Neural cell (in vitro differentiated cells): ENCODE measurements around the gene TCF4. TPM values are rescaled to one million over a fixed set of nuclear protein-coding genes. Genes with fewer than 3 reads are reported as not detected.

Experiments
- H2AFZ ChIP-seq: fragments of 200-600, 300-800 bp; sonication (generic), shearing (Covaris generic); 2 replicates; pipeline ENCODE4 v1.6.0; 2014; ENCODE audit warnings: low read depth, mild to moderate bottlenecking, antibody characterized with exemption, low read length, moderate library complexity
- H3F3A ChIP-seq: fragments of 200-600 bp; shearing (Covaris generic); 2 replicates; pipeline ENCODE4 v1.6.1; 2016; ENCODE audit warnings: mild to moderate bottlenecking, moderate library complexity, mixed read lengths, antibody characterized with exemption, low read length; ENCODE audit not compliant: insufficient read depth, poor library complexity, severe bottlenecking
- H3K27ac ChIP-seq: fragments of 200-600, 300-800 bp; sonication (generic), shearing (Covaris generic); 2 replicates; pipeline ENCODE4 v1.5.1; 2014; ENCODE audit warnings: mild to moderate bottlenecking, low read length, moderate library complexity
- H3K27me3 ChIP-seq: fragments of 300-800, 200-600 bp; sonication (generic), shearing (Covaris generic); 2 replicates; pipeline ENCODE4 v1.6.0; 2014; ENCODE audit warnings: mild to moderate bottlenecking, low read depth, low read length, moderate library complexity; ENCODE audit not compliant: insufficient read depth
- H3K36me3 ChIP-seq: fragments of 300-800, 200-600 bp; sonication (generic), shearing (Covaris generic); 2 replicates; pipeline ENCODE4 v1.5.1; 2014; ENCODE audit warnings: mild to moderate bottlenecking, antibody characterized with exemption, low read length, moderate library complexity; ENCODE audit not compliant: insufficient read depth
- H3K4me2 ChIP-seq: fragments of 300-800, 200-600 bp; sonication (generic), shearing (Covaris generic); 2 replicates; pipeline ENCODE4 v1.6.0; 2014; ENCODE audit warnings: mild to moderate bottlenecking, low read length
- H3K4me3 ChIP-seq: fragments of 300-800, 200-600 bp; sonication (generic), shearing (Covaris generic); 2 replicates; pipeline ENCODE4 v1.5.1; 2014; ENCODE audit warnings: mild to moderate bottlenecking, low read length, moderate library complexity
- H3K79me2 ChIP-seq: fragments of 200-600 bp; shearing (Covaris generic); replicated peaks from 2 replicates; pipeline ENCODE4 v1.6.0; 2014; ENCODE audit warnings: mild to moderate bottlenecking, low read length, moderate library complexity; ENCODE audit not compliant: insufficient read depth
- H3K9ac ChIP-seq: fragments of 300-800, 200-600 bp; sonication (generic), shearing (Covaris generic); 2 replicates; pipeline ENCODE4 v1.6.1; 2016; ENCODE audit warnings: mild to moderate bottlenecking, low read length, mixed read lengths
- H3K9me2 ChIP-seq: fragments of 200-600 bp; shearing (Covaris generic); 2 replicates; pipeline ENCODE4 v1.6.1; 2016; ENCODE audit warnings: mild to moderate bottlenecking, low read length, mixed read lengths; ENCODE audit not compliant: insufficient read depth
- H3K9me3 ChIP-seq: fragments of 200-600, 300-800 bp; sonication (generic), shearing (Covaris generic); 2 replicates; pipeline ENCODE4 v1.6.1; 2016; ENCODE audit warnings: mild to moderate bottlenecking, mixed run types, low read length, moderate library complexity, mixed read lengths
- H4K20me1 ChIP-seq: fragments of 200-600 bp; shearing (Covaris generic); 2 replicates; pipeline ENCODE4 v1.6.1; 2016; ENCODE audit warnings: mild to moderate bottlenecking, mixed run types; ENCODE audit not compliant: insufficient read depth
- EP300 ChIP-seq: fragments of 450-650 bp; conservative IDR thresholded peaks from 2 replicates; pipeline ENCODE4 v1.6.1; 2014; ENCODE audit warnings: antibody characterized with exemption, mild to moderate bottlenecking, moderate library complexity; ENCODE audit not compliant: poor library complexity, severe bottlenecking
- EZH2 ChIP-seq: fragments of 200-600, 300-800 bp; shearing (Covaris generic), sonication (generic); IDR thresholded peaks from 2 replicates; pipeline ENCODE4 v1.6.1; 2014; ENCODE audit warnings: antibody characterized with exemption, low read length, borderline replicate concordance, mild to moderate bottlenecking; ENCODE audit not compliant: insufficient read depth, poor library complexity, severe bottlenecking
- MXI1 ChIP-seq: fragments of 450-650 bp; conservative IDR thresholded peaks from 2 replicates; pipeline ENCODE4 v1.6.1; 2014; ENCODE audit warnings: antibody characterized with exemption, mild to moderate bottlenecking; ENCODE audit not compliant: poor library complexity, severe bottlenecking
- POLR2AphosphoS5 ChIP-seq: IDR thresholded peaks from 2 replicates; pipeline ENCODE4 v1.6.1; 2012
- RAD21 ChIP-seq: fragments of 450-650 bp; conservative IDR thresholded peaks from 2 replicates; pipeline ENCODE4 v1.6.1; 2014; ENCODE audit warnings: antibody characterized with exemption, mild to moderate bottlenecking, moderate library complexity
- SMC3 ChIP-seq: fragments of 450-650 bp; conservative IDR thresholded peaks from 2 replicates; pipeline ENCODE4 v1.6.1; 2014; ENCODE audit warnings: antibody characterized with exemption, mild to moderate bottlenecking, moderate library complexity; ENCODE audit not compliant: poor library complexity
- TAF1 ChIP-seq: IDR thresholded peaks from 2 replicates; pipeline ENCODE4 v1.6.1; 2012; ENCODE audit warnings: low read depth
- polyA plus RNA-seq: library from polyadenylated mRNA; depleted of rRNA; stranded (reverse); fragments of >200 nt; gene quantifications from 2 replicates; pipeline ENCODE4 v1.2.3, GENCODE V29; 2014
- TF ChIP-seq, protein P1 (sequence below): fragments of 450-650 bp; IDR thresholded peaks from 2 replicates; pipeline ENCODE4 v1.5.1; 2014; ENCODE audit warnings: antibody characterized with exemption, mild to moderate bottlenecking, moderate library complexity; ENCODE audit not compliant: poor library complexity, severe bottlenecking
- TF ChIP-seq, protein P2 (sequence below): IDR thresholded peaks from 2 replicates; pipeline ENCODE4 v1.6.1; 2012; ENCODE audit warnings: borderline replicate concordance

TCF4 gene
- polyA plus RNA-seq, 1 donor from 2014 or later, result 7.0 TPM

DNA sequence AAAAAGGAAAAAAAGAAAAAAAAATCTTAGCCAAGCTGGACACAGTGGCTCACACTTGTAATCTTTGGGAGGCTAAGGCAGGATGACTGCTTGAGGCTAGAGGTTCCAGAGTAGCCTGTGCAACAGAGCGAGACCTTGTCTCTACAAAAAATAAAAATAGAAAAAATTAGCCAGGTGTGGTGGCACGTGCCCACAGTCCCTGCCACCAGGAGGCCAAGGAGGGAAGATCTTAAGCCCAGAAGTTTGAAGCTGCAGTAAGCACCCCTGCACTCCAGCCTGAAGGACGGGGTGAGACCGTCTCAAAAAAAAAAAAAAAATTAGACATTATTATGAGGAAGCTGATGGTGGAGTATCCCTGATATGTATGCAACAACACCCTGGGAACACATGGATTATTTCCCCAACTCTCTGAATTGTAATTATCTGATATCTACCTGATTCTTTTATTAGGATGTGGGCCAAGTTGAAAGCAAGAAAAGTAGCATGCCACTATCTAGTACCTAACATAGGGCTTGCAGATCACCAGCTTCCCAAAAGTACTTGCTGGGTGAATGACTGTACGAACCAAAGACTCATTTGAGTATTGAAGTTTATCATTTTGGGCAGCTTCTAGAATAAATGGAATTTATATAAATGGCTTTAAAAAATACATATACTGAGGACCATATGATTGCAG, 140.9 kb downstream of the TCF4 start:
- H2AFZ ChIP-seq, result no peak overlapping the region
- H3K4me3 ChIP-seq, result no peak overlapping the region
- no peak overlapping the region for H3K27ac ChIP-seq
- H3K27me3 ChIP-seq, result no peaks in the 10 kb centered on the region
- no peaks in the 10 kb centered on the region for H4K20me1 ChIP-seq
- H3K36me3 ChIP-seq, result no peaks in the 10 kb centered on the region
- peaks cover 10% of the 10 kb centered on the region for H3K79me2 ChIP-seq
- H3F3A ChIP-seq, result no peaks in the 10 kb centered on the region
- TF ChIP-seq RAD21, result no peak
- no peak for TF ChIP-seq MXI1
- no peak for TF ChIP-seq POLR2AphosphoS5
- TF ChIP-seq SMC3, result no peak
- H3K4me2 ChIP-seq, result no peak overlapping the region
- H3K9me2 ChIP-seq, result no peaks in the 10 kb centered on the region
- no peaks in the 10 kb centered on the region for H3K9me3 ChIP-seq
- no peak overlapping the region for H3K9ac ChIP-seq

DNA sequence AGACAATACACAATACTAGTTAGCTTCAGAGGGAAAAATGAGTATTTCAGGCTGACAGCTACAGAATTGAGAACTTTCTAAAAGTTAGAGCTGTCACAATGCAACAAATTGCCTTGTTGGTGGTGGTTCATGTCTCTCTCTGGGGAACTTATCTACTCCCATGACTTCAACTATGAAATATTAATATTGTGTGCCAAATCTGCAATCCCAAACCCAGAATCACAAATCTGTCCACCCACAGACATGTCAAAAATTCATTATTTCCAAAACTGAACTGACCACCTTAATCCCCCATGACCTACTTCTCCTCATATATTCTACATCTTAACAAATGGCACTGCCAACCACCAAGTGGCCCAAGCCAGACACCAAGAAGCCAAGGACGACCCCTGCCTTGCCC, 143.5 kb downstream of the TCF4 start:
- no peaks in the 10 kb centered on the region for H3K9me2 ChIP-seq
- H3K9ac ChIP-seq, result no peak overlapping the region
- H3K9me3 ChIP-seq, result no peaks in the 10 kb centered on the region
- no peak overlapping the region for H3K27ac ChIP-seq
- no peaks in the 10 kb centered on the region for H3K27me3 ChIP-seq
- H3K4me2 ChIP-seq, result no peak overlapping the region
- peaks cover 4% of the 10 kb centered on the region for H3K79me2 ChIP-seq
- no peaks in the 10 kb centered on the region for H3K36me3 ChIP-seq
- no peak overlapping the region for H2AFZ ChIP-seq
- no peaks in the 10 kb centered on the region for H4K20me1 ChIP-seq
- H3K4me3 ChIP-seq, result no peak overlapping the region
- TF ChIP-seq MXI1 (no peak), SMC3 (no peak), TAF1 (no peak), EP300 (no peak), EZH2 (no peak), RAD21 (no peak), POLR2AphosphoS5 (no peak)
- TF ChIP-seq, protein P1, sequence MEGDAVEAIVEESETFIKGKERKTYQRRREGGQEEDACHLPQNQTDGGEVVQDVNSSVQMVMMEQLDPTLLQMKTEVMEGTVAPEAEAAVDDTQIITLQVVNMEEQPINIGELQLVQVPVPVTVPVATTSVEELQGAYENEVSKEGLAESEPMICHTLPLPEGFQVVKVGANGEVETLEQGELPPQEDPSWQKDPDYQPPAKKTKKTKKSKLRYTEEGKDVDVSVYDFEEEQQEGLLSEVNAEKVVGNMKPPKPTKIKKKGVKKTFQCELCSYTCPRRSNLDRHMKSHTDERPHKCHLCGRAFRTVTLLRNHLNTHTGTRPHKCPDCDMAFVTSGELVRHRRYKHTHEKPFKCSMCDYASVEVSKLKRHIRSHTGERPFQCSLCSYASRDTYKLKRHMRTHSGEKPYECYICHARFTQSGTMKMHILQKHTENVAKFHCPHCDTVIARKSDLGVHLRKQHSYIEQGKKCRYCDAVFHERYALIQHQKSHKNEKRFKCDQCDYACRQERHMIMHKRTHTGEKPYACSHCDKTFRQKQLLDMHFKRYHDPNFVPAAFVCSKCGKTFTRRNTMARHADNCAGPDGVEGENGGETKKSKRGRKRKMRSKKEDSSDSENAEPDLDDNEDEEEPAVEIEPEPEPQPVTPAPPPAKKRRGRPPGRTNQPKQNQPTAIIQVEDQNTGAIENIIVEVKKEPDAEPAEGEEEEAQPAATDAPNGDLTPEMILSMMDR, result no peak
- TF ChIP-seq, protein P2, sequence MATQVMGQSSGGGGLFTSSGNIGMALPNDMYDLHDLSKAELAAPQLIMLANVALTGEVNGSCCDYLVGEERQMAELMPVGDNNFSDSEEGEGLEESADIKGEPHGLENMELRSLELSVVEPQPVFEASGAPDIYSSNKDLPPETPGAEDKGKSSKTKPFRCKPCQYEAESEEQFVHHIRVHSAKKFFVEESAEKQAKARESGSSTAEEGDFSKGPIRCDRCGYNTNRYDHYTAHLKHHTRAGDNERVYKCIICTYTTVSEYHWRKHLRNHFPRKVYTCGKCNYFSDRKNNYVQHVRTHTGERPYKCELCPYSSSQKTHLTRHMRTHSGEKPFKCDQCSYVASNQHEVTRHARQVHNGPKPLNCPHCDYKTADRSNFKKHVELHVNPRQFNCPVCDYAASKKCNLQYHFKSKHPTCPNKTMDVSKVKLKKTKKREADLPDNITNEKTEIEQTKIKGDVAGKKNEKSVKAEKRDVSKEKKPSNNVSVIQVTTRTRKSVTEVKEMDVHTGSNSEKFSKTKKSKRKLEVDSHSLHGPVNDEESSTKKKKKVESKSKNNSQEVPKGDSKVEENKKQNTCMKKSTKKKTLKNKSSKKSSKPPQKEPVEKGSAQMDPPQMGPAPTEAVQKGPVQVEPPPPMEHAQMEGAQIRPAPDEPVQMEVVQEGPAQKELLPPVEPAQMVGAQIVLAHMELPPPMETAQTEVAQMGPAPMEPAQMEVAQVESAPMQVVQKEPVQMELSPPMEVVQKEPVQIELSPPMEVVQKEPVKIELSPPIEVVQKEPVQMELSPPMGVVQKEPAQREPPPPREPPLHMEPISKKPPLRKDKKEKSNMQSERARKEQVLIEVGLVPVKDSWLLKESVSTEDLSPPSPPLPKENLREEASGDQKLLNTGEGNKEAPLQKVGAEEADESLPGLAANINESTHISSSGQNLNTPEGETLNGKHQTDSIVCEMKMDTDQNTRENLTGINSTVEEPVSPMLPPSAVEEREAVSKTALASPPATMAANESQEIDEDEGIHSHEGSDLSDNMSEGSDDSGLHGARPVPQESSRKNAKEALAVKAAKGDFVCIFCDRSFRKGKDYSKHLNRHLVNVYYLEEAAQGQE, result no peak
- no peaks in the 10 kb centered on the region for H3F3A ChIP-seq
